TTC549 (cell line): ENCODE results near the gene POMGNT1.
"Not testable (repeated sequence)": the region's sequence is repeated elsewhere in the genome, so short reads cannot be mapped to it uniquely, and the experiment has no call there.

Experiments used
- FAIRE-seq: peaks from 2 replicates; lab custom pipeline; 2012; peaks lifted over from hg19 to GRCh38; lab: Jason Lieb, UNC

Gene POMGNT1

DNA sequence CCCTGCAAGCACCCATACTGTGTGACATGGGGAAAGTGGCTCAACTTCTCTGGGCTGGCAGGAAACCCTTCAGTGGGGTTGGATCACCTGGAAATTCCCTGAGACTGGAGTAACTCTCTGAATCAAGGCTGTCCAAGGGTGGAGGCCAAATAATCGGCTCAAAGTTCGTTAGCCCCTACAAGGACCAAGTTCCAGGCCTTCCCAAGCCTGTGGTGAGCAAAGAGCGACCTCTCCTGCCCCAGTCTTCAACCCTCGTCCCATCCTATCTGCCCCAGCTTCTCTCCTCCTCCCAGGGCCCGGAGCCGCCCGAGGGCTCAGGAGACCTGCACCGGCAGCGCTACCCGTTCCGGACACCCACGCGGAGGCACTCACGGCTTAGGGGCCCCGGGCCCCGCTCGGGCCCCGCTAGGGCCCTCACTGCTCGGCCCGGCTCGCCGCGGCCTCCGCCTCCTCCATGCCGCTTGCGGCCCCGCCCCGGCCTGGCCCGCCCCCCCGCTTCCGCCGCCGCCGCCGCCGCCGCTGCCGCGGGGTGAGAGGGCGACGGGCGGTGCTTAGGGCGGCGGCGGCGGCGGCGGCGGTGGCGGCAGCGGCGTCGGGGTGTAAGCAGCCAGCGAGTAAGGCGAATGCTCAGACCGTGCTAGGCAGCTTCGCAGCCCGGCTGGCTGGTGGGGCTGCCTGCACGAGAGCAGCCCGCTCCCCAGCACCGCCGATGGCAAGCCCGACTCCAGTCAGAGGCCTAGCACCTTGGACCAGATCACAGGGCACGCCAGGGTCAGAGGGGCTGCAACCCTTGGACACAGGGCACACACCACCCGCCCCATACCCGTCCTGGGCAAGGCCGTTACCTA is at the start of gene POMGNT1:
TSS of gene POMGNT1 (minus strand) at position 471 of the 848 bp plus-strand sequence. CDS start 613 bp downstream, outside the sequence.
- FAIRE-seq = no peak

DNA sequence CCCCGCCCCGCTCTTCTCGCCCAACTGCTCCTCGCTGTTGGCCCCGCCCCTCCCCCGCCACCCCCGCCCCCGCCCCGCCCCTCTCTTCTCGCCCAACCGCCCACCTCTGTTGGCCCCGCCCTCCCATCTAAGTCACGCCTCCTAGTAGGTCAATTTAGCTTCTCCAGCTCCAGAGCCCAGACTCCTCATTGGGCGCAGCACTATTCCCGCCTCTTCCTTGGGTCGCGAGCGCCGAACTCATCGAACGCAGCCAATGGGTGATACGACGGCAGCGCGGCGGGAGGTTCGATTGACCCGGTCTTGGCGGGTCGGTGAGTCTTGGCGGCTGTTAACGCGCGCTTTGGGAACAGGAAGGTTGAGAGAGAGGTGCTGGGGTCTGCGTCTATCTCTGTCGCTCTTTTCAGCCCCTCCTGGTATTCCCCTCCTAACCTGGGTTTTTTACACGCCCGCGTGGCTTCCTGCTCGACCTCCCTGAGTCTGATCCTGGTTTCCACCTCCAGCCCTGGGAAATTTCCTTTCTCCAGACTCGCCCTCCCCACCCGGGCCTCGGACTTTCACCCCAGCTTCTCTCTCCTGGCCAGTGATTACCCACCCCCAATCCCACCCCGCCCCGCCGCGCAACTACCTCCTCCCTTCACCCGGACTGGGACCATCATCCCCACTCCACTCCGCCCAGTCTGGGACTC is 49.3 kb upstream of the POMGNT1 start, which contains the start of gene RAD54L:
TSS of gene RAD54L (plus strand) at position 328 of the 686 bp plus-strand sequence. CDS start 643 bp downstream, outside the sequence.
- FAIRE-seq = peak; percentile 22

DNA sequence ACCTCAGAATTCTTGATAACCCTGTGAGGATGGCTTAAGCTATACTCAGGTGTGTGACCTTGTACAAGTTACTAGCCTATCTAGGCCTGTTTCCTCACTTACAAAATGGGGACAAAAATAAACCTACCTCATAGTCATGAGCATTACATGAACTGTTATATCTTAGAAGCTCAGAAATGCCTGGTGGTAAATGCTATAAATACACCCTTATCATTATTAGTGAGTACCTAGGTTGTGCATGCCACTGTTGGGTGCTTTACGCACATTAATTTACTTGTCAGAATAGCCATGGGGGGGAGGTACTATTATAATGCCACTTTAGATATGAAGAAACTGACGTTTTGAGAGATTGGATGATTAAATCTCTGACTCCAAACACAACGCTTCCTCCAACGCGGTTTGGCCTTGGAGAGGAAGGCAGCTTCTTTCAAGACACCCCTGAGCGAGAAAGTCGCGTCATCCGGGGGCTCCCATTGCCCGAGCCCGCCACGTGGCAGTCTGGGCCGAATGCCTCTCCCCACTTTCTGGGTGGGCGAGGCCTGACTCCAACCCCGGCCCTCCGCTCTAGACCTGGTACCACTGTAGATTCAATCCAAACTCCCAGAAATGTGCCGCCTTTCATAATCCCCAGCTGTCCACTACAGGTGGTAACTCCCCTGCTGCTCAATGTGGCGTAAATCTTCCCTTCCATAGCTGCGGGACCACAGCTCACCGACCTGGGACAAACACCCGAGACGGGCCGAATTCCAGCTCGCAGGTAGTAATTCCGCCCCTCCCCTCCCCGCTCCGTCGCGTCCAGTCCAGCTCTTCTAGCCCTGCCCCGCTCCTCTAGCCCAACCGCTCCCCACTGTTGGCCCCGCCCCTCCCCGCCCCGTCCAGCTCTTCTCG is 48.6 kb upstream of the POMGNT1 start:
- no peak for FAIRE-seq

DNA sequence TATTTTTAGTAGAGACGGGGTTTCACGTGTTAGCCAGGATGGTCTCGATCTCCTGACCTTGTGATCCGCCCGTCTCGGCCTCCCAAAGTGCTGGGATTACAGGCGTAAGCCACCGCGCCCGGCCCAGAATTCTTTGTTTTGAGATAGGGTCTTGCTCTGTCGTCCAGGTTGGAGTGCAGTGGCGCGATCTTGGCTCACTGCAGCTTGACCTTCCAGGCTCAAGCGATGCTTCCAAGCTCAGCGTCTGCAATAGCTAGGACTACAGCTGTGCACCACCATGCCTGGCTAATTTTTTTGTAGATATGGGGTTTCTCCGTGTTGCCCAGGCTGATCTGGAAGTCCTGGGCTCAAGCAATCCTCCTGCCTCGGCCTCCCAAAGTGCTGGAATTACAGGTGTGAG is 47.9 kb upstream of the POMGNT1 start:
- FAIRE-seq = not testable (repeated sequence)

DNA sequence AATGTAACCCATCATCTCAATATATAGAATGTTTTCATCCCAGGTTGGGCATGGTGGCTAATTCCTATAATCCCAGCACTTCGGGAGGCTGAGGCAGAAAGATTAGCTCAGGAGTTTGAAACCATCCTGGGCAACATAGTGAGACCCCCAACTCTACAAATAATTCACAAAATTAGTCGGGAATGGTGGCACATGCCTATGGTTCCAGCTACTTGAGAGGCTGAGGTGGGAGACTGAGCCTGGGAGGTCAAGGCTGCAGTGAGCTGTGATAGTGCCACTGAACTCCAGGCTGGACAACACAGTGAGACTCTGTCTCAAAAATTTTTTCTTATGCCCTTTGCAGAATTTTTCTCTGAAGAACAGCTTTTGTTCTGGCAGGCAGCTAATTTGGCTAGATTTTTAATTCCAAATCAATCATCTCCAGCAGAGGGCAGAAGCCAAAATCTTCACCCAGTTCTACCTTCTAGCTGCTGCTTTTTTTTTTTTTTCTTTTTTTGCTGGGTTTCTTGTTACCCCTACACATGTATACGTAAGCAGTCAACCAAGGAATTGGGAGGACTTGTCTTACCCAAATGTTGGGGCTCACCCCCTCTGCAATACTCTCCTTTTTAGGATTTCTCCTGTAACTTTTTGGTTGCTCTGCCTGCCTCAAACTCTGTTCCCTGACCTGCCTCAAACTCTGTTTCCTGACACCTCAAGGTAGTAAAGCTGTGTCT is 46.6 kb upstream of the POMGNT1 start:
- FAIRE-seq = no peak

DNA sequence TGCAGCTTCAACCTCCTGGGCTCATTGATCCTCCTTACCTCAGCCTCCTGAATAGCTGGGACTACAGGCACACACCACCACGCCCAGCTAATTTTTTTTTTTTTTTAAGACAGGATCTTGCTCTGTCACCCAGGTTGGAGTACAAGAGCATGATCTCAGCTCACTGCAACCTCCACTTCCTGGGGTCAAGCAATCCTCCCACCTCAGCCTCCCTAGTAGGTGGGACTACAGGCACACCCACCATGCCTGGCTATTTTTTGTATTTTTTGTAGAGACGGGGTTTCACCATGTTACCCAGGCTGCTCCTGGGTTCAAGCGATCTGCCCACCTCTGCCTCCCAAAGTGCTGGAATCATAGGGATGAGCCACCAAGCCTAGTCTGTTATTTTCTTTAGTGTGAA is 45.6 kb upstream of the POMGNT1 start:
- FAIRE-seq = not testable (repeated sequence)

DNA sequence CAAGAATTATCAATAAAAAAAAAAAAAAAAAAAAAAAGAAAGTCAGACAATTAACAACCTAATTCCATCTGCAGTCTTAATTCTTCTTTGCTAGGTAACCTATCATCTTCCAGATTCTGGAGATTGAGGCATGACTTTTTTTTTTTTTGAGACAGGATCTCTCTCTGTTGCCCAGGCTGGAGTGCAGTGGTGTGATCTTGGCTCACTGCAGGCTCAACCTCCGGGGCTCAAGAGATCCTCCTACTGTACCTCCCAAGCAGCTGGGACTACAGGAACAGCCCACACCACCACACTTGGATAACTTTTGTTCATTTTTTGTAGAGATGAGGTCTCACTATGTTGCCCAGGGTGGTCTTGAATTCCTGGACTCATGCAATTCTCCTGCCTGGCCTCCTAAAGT is 44.7 kb upstream of the POMGNT1 start:
- FAIRE-seq = no peak

DNA sequence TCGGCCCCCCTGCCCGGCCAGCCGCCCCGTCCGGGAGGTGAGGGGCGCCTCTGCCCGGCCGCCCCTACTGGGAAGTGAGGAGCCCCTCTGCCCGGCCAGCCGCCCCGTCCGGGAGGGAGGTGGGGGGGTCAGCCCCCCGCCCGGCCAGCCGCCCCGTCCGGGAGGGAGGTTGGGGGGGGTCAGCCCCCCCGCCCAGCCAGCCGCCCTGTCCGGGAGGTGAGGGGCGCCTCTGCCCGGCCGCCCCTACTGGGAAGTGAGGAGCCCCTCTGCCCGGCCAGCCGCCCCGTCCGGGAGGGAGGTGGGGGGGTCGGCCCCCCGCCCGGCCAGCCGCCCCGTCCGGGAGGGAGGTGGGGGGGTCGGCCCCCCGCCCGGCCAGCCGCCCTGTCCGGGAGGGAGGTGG is 43.5 kb upstream of the POMGNT1 start:
- not testable (repeated sequence) for FAIRE-seq

DNA sequence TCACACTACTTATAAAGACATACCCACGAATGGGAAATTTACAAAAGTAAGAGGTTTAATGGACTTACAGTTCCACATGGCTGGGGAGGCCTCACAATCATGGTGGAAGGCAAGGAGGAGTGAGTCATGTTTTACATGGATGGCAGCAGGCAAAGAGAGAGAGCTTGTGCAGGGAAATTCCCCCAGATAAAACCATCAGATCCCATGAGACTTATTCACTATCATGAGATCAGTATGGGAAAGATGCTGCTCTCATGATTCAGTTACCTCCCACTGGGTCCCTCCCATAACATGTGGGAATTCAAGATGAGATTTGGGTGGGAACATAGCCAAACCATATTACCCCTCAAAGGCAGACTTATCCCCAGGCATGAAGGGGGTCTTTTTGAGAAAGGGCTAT is 40.6 kb upstream of the POMGNT1 start:
- not testable (repeated sequence) for FAIRE-seq

DNA sequence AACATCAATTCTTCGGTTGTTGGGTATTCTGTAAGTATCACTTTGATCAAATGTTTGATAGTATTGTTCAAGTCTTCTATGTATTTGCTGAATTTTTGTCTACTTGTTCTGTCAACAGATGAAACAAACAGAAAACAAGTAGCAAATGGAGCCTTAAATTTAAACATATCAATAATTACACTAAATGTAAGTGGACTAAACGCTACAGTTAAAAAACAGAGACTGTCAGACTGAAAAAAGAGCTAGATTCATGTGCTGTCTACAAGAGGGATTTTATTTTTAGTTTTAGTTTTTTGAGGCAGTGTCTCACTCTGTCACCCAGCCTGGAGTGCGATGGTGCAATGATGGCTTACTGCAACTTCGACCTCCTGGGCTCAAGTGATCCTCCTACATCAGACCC is 38.6 kb upstream of the POMGNT1 start:
- FAIRE-seq = no peak

DNA sequence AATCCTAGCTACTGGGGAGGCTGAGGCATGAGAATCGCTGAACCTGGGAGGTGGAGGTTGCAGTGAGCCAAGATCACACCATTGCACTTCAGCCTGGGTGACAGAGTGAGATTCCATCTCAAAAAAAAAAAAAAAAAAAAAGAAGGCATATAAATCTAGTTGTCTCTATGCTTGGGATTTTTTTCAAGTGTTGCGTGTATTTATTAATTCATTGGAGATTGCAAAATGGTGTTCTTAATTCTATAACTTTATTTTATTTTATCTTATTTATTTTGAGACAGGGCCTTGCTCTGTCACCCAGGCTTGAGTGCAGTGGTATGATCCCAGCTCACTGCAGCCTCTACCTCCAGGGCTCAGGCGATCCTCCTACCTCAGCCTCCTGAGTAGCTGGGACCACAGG is 33.0 kb upstream of the POMGNT1 start:
- FAIRE-seq = not testable (repeated sequence)

DNA sequence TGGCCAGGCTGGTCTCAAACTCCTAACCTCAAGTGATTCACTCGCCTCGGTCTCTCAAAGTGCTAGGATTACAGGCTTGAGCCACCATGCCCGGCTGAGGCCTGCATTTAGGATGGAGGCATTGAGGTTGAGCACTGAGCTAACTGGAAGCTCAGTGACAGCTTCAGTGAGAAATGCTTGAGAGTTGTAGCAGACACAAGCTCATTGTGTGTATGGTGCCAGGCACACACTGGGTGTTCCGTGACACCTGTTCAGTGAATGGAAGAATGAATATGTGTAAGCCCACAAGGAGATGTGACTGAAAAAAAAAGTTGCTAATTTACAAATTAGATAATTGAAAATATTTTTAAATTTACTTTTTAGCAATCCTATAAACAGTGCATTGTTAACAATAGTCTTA is 26.7 kb upstream of the POMGNT1 start:
- FAIRE-seq = no peak

DNA sequence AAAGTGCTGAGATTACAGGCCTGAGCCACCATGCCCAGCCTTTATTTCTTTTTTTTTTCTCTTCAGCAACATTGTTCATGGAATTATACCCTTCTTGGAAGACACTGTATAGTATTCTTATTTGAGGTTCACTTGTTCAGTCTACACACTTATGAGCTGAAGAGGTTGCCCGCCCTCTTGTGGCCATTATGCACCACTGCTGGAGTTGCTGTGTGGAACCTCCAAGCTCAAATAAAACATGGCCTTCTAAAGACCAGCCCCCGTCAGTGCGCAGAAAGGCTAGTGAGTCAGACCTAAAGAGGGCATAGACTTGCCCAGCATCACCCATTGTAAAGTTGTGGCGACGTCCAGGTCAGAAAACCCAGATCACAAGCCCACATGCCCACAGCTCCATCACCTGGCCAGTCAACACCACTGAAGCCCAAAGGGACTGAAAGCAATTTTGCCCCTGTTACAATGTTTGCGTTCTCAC is 25.3 kb upstream of the POMGNT1 start:
- peak; percentile 81 for FAIRE-seq

DNA sequence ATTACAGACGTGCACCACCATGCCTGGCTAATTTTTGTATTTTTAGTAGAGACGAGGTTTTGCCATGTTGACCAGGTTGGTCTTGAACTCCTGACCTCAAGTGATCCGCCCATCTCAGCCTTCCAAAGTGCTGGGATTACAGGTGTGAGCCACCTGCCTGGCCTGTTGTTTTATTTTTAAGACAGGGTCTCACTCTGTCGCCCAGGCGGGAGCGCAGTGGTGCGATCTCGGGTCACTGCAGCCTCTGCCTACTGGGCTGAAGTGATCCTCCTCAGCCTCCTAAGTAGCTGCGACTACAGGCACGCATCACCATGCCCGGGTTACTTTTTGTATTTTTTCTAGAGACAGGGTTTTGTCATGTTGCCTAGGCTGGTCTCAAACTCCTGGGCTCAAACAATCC is 24.8 kb upstream of the POMGNT1 start:
- FAIRE-seq = not testable (repeated sequence)

DNA sequence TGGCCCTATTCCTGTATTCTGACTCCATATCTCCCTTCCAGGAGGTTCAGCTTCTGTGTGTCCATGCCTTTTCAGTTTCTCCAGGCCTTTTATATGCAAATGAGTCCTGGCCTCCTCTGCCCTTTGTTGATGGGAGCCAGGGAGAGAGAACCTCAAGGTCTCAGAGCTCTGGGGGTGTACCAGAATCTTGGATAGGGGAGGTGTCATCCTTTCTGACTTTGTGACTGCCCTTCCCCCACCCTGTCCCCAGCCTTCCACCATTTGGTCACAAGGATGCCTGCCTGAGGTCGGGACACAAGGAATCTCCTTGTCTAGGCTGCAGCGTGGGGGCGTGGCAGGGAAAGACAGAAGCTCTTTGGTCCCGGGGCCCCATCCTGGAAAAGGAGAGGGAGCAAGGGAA is 23.5 kb upstream of the POMGNT1 start:
- no peak for FAIRE-seq

DNA sequence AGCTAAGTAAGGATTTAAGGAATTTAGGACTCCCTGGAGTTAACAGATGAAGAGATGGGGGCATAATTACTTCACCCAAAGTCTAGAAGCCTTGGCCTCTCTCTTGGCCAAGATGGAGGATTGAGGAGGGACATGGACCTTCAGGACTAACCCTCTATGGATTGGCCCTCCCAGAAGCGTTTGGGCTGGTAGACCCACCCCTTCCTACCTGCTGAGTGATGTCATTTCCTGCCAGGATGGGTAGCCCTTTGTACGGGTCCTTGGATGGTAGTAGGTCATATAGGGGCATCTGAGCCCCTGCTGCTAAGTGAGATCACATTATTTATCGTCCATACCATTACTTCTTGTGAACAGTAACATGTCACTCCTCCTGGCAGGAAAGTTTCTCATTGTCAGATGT is 22.6 kb upstream of the POMGNT1 start:
- no peak for FAIRE-seq

DNA sequence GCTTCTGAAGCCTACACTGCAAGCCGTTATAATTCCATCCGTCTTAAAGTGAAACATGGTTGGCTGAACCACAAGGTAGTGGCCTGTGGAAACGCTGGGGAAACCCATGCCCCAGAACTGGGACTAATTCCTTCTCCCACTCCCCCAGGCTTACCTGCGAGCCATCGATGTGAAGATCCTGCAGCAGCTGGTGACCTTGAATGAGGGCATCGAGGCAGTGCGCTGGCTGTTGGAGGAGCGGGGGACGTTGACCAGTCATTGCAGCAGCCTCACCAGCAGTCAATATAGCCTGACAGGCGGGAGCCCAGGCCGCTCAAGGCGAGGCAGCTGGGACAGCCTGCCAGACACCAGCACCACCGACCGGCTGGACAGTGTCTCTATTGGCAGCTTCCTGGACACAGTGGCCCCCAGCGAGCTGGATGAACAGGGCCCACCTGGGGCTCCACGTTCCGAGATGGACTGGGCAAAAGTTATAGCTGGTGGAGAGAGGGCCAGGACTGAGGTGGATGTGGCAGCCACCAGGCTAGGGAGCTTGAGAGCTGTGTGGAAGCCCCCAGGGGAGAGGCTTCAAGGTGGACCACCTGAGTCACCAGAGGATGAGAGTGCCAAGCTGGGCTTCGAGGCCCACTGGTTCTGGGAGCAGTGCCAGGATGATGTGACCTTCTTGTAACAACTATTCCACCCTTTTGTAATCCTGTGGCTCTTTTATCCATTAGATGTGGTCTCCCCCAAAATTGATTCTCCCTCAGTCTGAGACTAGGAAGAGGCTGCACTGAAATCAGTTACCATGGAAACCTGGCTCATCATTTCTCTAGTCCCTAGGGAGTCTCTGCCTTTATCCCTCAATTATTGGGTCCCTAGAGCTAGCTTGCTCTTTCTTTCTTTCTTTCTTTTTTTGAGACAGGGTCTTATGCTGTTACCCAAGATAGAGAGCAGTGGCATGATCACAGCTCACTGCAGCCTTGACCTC is 21.6 kb upstream of the POMGNT1 start:
- FAIRE-seq = no peak

DNA sequence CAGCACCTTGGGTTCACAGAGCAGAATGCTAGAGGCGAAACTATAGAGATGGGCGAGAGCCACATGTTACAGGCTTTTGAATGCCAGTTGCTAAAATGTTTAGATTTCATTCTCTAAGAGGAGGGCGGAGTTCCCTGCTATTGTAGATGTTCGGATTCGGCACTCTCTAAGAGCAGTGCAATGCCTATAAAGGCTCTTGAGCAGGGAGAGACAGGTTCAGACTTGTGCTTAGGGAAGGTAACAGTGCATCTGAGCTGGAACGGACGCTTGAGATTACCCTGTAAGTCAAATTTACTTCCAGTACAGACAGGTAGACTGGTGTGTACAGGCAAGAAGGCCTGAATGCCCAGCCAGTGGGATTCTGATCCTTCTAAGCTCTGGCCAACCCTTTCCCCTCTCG is 20.2 kb upstream of the POMGNT1 start:
- FAIRE-seq = no peak

DNA sequence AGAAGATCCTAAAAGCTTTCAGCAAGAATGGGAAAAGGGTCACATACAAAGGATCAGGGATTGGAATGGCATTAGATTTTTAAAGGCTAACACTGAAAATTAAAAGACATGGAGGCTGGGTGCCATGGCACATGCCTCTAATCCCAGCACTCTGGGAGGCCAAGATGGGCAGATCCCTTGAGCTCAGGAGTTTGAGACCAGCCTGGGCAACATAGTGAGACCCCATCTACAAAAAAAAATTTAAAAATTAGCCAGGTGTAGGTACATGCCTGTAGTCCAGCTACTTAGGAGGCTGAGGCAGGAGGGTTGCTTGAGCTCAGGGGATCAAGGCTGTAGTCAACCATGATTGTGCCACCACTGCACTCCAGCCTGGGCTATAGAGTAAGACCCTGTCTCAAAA is 17.3 kb upstream of the POMGNT1 start:
- no peak for FAIRE-seq

DNA sequence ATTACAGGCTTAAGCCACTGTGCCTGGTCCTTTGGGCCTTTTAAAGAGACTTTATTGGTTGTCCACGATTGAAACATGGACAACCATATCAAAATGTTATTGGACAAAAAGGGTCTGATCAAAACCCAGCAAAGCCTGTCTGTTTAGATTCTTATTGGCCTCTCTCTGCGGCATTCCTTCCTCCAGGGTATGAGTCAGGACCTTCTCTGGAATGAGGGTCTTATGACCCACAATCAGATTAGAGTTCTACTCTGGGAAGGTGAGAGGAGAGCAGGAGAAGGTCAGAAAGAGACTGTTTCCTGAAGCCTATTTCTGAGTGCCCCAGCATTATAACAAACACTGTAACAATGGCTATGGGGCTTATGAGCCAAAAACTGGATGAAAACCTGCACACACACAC is 12.8 kb upstream of the POMGNT1 start:
- FAIRE-seq = no peak
